Calu3 (cell line): ENCODE measurements around the gene CRIM1. TPM values are rescaled to one million over a fixed set of nuclear protein-coding genes. Genes with fewer than 3 reads are reported as not detected.

Source experiments
- BruUV-seq: library from RNA; stranded (reverse); fragments of 400-500 nt; replicated peaks from 2 replicates; lab custom pipeline; 2021; lab: Mats Ljungman, UMichigan
- CTCF ChIA-PET: fragments of 300-600 bp; sonication (Branson Sonifier 250); formaldehyde crosslinking; loops from one replicate; lab custom pipeline; 2022; ENCODE audit warnings: antibody characterized with exemption; lab: Charles Lee
- DNase-seq: peaks from one replicate; pipeline ENCODE4 v3.0.0; 2022
- H3K27ac Mint-ChIP-seq: one replicate; pipeline ENCODE4 v1.8.0; 2022; ENCODE audit warnings: mixed read lengths; ENCODE audit not compliant: unreplicated experiment
- H3K27me3 Mint-ChIP-seq: one replicate; pipeline ENCODE4 v1.8.0; 2022; ENCODE audit warnings: mixed read lengths; ENCODE audit not compliant: unreplicated experiment
- H3K36me3 Mint-ChIP-seq: one replicate; pipeline ENCODE4 v1.8.0; 2022; ENCODE audit warnings: mild to moderate bottlenecking, moderate library complexity, mixed read lengths; ENCODE audit not compliant: insufficient read depth, unreplicated experiment
- H3K4me1 Mint-ChIP-seq: one replicate; pipeline ENCODE4 v1.8.0; 2022; ENCODE audit warnings: mild to moderate bottlenecking, low read depth, mixed read lengths; ENCODE audit not compliant: unreplicated experiment
- H3K4me3 Mint-ChIP-seq: one replicate; pipeline ENCODE4 v1.8.0; 2022; ENCODE audit warnings: mild to moderate bottlenecking, low read depth, moderate library complexity, mixed read lengths; ENCODE audit not compliant: unreplicated experiment
- H3K9me3 Mint-ChIP-seq: one replicate; pipeline ENCODE4 v1.8.0; 2022; ENCODE audit warnings: low read depth, mixed read lengths; ENCODE audit not compliant: unreplicated experiment
- intact Hi-C: fragments of 100-400 bp; cut with micrococcal nuclease; formaldehyde crosslinking; loops from one replicate; pipeline ENCODE4 v1.10.0; 2022; ENCODE audit not compliant: unreplicated experiment
- total RNA-seq: library from RNA; stranded (reverse); gene quantifications from 2 replicates; pipeline ENCODE4 v1.2.3, GENCODE V29; 2022
- TF ChIP-seq, protein P1 (sequence below): fragments of 200-600 bp; IDR thresholded peaks from one replicate; pipeline ENCODE4 v1.8.0; 2022; ENCODE audit warnings: antibody characterized with exemption; ENCODE audit not compliant: unreplicated experiment

Gene CRIM1
- total RNA-seq, 1 experiment from 2014 or later, result 57.6 TPM

DNA sequence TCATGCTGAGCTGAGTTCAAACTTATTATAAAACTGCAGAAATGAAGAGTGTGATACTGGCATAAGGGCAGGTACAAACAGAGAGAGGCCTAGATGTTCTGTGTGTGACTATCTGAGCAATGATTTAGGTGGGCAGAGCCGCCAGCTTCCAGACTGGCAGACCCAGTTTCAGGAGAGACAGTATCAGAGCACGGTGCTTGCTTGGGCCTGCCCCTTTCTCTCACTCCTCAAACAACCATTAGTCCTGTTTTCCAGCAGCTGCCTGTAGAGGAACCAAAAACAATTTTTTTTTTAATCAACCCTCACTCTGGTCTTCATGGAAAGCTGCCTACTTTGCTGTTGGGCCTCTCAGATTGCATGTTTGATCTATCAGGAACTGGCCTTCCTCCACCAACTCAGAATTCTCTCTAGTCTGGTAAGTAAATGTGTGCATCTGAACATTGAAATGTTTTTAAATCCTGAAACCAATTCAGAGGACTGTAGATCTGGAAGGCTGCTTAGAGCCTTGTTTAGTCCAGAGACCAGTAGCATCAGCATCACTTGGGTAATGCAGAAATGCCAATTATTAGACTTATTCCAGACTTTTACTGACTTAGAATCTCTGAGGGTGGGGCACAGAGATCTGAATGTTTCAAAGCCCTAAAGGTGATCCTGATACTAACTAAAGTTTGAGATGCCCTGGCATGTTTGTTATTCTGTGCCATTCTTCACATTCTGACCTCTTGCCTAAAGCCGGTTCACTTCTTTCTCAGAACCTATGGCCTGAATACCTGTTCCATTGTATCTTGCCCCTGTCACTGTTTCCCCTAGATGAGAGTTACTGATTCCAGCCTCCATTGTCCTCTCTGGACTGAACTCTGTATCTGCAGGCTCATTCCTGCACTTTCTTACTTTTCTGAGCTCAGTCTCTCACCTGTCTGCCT is 24.8 kb upstream of the CRIM1 start:
- CTCF ChIA-PET, result no interaction called here
- Mint-ChIP-seq H3K4me1 (peaks cover 30% of the 10 kb centered on the region), H3K36me3 (no peaks in the 10 kb centered on the region), H3K4me3 (no peak overlapping the region), H3K9me3 (no peaks in the 10 kb centered on the region), H3K27ac (peak overlapping the region; percentile 16), H3K27me3 (no peaks in the 10 kb centered on the region)
- TF ChIP-seq, protein P1, sequence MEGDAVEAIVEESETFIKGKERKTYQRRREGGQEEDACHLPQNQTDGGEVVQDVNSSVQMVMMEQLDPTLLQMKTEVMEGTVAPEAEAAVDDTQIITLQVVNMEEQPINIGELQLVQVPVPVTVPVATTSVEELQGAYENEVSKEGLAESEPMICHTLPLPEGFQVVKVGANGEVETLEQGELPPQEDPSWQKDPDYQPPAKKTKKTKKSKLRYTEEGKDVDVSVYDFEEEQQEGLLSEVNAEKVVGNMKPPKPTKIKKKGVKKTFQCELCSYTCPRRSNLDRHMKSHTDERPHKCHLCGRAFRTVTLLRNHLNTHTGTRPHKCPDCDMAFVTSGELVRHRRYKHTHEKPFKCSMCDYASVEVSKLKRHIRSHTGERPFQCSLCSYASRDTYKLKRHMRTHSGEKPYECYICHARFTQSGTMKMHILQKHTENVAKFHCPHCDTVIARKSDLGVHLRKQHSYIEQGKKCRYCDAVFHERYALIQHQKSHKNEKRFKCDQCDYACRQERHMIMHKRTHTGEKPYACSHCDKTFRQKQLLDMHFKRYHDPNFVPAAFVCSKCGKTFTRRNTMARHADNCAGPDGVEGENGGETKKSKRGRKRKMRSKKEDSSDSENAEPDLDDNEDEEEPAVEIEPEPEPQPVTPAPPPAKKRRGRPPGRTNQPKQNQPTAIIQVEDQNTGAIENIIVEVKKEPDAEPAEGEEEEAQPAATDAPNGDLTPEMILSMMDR, result no peak
- DNase-seq, result no peak
- no TSS peak for BruUV-seq
- intact Hi-C loops, result no loop called here

DNA sequence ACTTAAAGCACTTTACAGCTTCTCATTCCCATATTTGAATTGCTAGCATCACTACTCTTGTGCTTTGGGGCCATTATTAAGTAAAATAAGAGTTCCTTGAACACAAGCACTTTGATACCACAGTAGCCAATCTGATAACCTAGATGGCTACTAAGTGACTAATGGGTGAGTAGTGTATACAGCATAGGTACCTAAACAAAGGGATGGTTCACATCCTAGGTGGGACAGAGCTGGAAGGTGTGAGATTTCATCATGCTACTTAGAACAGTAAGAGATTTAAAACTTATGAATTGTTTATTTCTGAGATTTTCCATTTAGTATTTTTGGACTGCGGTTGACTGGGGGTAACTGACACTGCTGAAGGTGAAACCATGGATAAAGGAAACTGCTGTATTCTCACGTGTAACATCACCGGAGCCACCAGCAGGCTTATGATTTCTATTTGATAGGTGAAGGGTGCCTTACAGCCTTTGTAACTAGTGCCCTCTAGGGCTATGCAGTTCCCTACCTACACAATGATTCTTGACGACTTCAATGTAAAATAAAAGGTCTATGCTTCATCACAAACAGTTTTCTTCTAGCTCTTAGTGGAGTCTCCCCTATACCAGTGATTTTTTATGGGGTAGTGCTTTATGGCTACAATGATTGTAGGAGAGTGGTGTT is 22.1 kb upstream of the CRIM1 start:
- H3K4me3 Mint-ChIP-seq, result no peak overlapping the region
- no peak overlapping the region for H3K27ac Mint-ChIP-seq
- CTCF ChIA-PET, result no interaction called here
- H3K36me3 Mint-ChIP-seq, result no peaks in the 10 kb centered on the region
- DNase-seq, result peak; percentile 16
- no peaks in the 10 kb centered on the region for H3K9me3 Mint-ChIP-seq
- intact Hi-C loops, result loop anchor here (2.0 kb wide), 1 partner anchor 361 kb away; no protein-coding TSS in a partner anchor
- BruUV-seq, result no TSS peak
- TF ChIP-seq, protein P1, result no peak
- peaks cover 34% of the 10 kb centered on the region for H3K4me1 Mint-ChIP-seq
- no peaks in the 10 kb centered on the region for H3K27me3 Mint-ChIP-seq

DNA sequence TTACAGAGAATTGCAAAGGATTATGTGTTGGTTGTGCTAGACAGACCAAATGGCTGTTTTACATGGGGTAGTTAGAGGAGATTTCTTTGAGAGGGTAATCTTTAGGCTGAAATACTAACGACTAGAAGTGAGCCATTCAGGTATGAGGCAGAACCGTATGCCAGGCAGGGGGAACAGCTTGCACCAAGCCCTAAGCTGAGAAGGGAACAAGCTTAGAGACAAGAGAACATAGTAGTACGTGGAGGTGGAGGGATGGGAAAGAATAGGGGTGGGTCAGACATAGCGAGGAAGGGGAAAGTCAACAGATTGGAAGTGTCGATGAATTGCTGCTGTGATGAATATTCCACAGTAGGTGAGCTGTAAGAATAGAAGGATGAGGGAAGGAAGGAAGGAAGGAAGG is 20.0 kb upstream of the CRIM1 start:
- no peaks in the 10 kb centered on the region for H3K36me3 Mint-ChIP-seq
- BruUV-seq, result no TSS peak
- no peak overlapping the region for H3K27ac Mint-ChIP-seq
- TF ChIP-seq, protein P1, result no peak
- CTCF ChIA-PET, result no interaction called here
- H3K9me3 Mint-ChIP-seq, result no peaks in the 10 kb centered on the region
- intact Hi-C loops, result no loop called here
- no peak for DNase-seq
- peaks cover 35% of the 10 kb centered on the region for H3K4me1 Mint-ChIP-seq
- no peak overlapping the region for H3K4me3 Mint-ChIP-seq
- H3K27me3 Mint-ChIP-seq, result no peaks in the 10 kb centered on the region

DNA sequence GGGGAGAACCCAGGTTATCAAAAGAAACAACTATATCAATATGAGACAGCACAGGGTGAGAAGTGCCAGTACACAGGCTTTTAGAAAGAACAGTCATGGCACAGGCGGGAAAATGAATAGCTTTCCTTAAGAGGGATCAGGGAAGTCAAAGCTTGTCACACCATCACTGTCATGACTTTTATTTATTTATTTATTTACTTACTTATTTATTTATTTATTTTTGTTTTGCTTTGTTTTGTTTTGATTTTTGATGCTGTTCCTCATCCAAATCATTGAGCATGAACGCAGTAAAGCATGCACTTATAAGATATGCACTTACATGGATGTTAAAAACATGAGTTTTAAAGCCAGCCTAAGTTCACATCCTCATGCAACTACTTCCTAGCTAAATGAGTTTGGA is 19.3 kb upstream of the CRIM1 start:
- Mint-ChIP-seq H3K4me3 (no peak overlapping the region), H3K9me3 (no peaks in the 10 kb centered on the region), H3K27ac (no peak overlapping the region), H3K4me1 (peaks cover 28% of the 10 kb centered on the region), H3K27me3 (no peaks in the 10 kb centered on the region), H3K36me3 (no peaks in the 10 kb centered on the region)
- no peak for DNase-seq
- intact Hi-C loops, result no loop called here
- no TSS peak for BruUV-seq
- CTCF ChIA-PET, result no interaction called here
- TF ChIP-seq, protein P1, result no peak
